HAP-1 (cell line): ENCODE data around the gene KCNE2.

Source experiments
- DNase-seq, 2 experiments: peaks; one replicate each; pipeline ENCODE4 v3.0.0-alpha.2; 2016 to 2020; ENCODE audit warnings: low spot score in 2 of 2
- H3K27me3 ChIP-seq: fragments of 250-450 bp; sonication (Bioruptor Pico); 2 replicates; pipeline ENCODE4 v1.5.1; 2020; ENCODE audit warnings: low read depth, mild to moderate bottlenecking, moderate library complexity
- H3K36me3 ChIP-seq: fragments of 250-450 bp; sonication (Bioruptor Pico); replicated peaks from 2 replicates; pipeline ENCODE4 v1.5.1; 2020; ENCODE audit warnings: mild to moderate bottlenecking
- H3K4me1 ChIP-seq: fragments of 250-450 bp; sonication (Bioruptor Pico); 2 replicates; pipeline ENCODE4 v1.5.1; 2020; ENCODE audit warnings: mild to moderate bottlenecking
- H3K4me3 ChIP-seq: fragments of 250-450 bp; sonication (Bioruptor Pico); 2 replicates; pipeline ENCODE4 v1.5.1; 2020; ENCODE audit warnings: mild to moderate bottlenecking, moderate library complexity
- H3K9me3 ChIP-seq: fragments of 250-450 bp; sonication (Bioruptor Pico); 2 replicates; pipeline ENCODE4 v1.5.1; 2020; ENCODE audit warnings: mild to moderate bottlenecking, moderate library complexity
- in situ Hi-C: fragments of 300-500 bp; cut with MboI; formaldehyde crosslinking; loops from 3 replicates; pipeline ENCODE4 v1.14.3; 2020; ENCODE audit warnings: low sequenced_read_pairs, inconsistent platforms, mixed read lengths

Gene KCNE2

GRCh38 chr21:34343347-34343746 is 20.5 kb upstream of the KCNE2 start:
- in situ Hi-C loops, result no loop called here
- Histone ChIP-seq H3K4me3 (no peak overlapping the region), H3K27me3 (no peaks in the 10 kb centered on the region), H3K36me3 (no peaks in the 10 kb centered on the region), H3K9me3 (no peaks in the 10 kb centered on the region), H3K4me1 (peaks cover 4% of the 10 kb centered on the region)
- DNase-seq, result no peak

GRCh38 chr21:34343838-34344381 is 19.9 kb upstream of the KCNE2 start:
- in situ Hi-C loops, result no loop called here
- no peaks in the 10 kb centered on the region for H3K9me3 ChIP-seq
- no peaks in the 10 kb centered on the region for H3K27me3 ChIP-seq
- DNase-seq, result no peak
- peaks cover 4% of the 10 kb centered on the region for H3K4me1 ChIP-seq
- no peak overlapping the region for H3K4me3 ChIP-seq
- H3K36me3 ChIP-seq, result no peaks in the 10 kb centered on the region

GRCh38 chr21:34344584-34344983 is 19.2 kb upstream of the KCNE2 start:
- H3K4me3 ChIP-seq, result no peak overlapping the region
- no peaks in the 10 kb centered on the region; the same call in 1 of the 2 replicates for H3K9me3 ChIP-seq
- no peaks in the 10 kb centered on the region for H3K27me3 ChIP-seq
- peaks cover 4% of the 10 kb centered on the region for H3K4me1 ChIP-seq
- in situ Hi-C loops, result no loop called here
- no peaks in the 10 kb centered on the region for H3K36me3 ChIP-seq
- DNase-seq, result no peak

GRCh38 chr21:34345091-34345871 is 18.5 kb upstream of the KCNE2 start:
- H3K4me3 ChIP-seq, result no peak overlapping the region
- DNase-seq, result no peak
- H3K36me3 ChIP-seq, result no peaks in the 10 kb centered on the region
- in situ Hi-C loops, result no loop called here
- no peaks in the 10 kb centered on the region for H3K27me3 ChIP-seq
- peaks cover 4% of the 10 kb centered on the region for H3K4me1 ChIP-seq
- H3K9me3 ChIP-seq, result no peaks in the 10 kb centered on the region; the same call in 1 of the 2 replicates

- Histone ChIP-seq H3K36me3 (no peaks in the 10 kb centered on the region), H3K4me3 (no peak overlapping the region), H3K27me3 (no peaks in the 10 kb centered on the region), H3K9me3 (no peaks in the 10 kb centered on the region; the same call in 1 of the 2 replicates), H3K4me1 (peaks cover 4% of the 10 kb centered on the region)
- in situ Hi-C loops, result no loop called here
- DNase-seq, result no peak
Observed at GRCh38 chr21:34345892-34346291, 17.9 kb upstream of the KCNE2 start.

GRCh38 chr21:34348890-34349519 is 14.8 kb upstream of the KCNE2 start:
- no peaks in the 10 kb centered on the region for H3K36me3 ChIP-seq
- no peaks in the 10 kb centered on the region; the same call in 1 of the 2 replicates for H3K9me3 ChIP-seq
- DNase-seq, result no peak
- H3K4me1 ChIP-seq, result peaks cover 4% of the 10 kb centered on the region
- no peak overlapping the region for H3K4me3 ChIP-seq
- in situ Hi-C loops, result no loop called here
- H3K27me3 ChIP-seq, result no peaks in the 10 kb centered on the region

- peaks cover 4% of the 10 kb centered on the region for H3K4me1 ChIP-seq
- no peaks in the 10 kb centered on the region for H3K27me3 ChIP-seq
- no peaks in the 10 kb centered on the region; the same call in 1 of the 2 replicates for H3K9me3 ChIP-seq
- H3K4me3 ChIP-seq, result no peak overlapping the region
- in situ Hi-C loops, result no loop called here
- H3K36me3 ChIP-seq, result no peaks in the 10 kb centered on the region
- peak; percentile 76 to 82 for DNase-seq
Observed at GRCh38 chr21:34351786-34352241, 12.0 kb upstream of the KCNE2 start.

GRCh38 chr21:34352556-34352955 is 11.2 kb upstream of the KCNE2 start:
- Histone ChIP-seq H3K27me3 (no peaks in the 10 kb centered on the region), H3K36me3 (no peaks in the 10 kb centered on the region), H3K4me1 (peaks cover 2% of the 10 kb centered on the region), H3K4me3 (no peak overlapping the region), H3K9me3 (no peaks in the 10 kb centered on the region; the same call in 1 of the 2 replicates)
- no peak for DNase-seq
- in situ Hi-C loops, result no loop called here

- Histone ChIP-seq H3K4me1 (no peaks in the 10 kb centered on the region), H3K9me3 (no peaks in the 10 kb centered on the region; the same call in none of the 2 replicates), H3K27me3 (no peaks in the 10 kb centered on the region), H3K4me3 (no peak overlapping the region), H3K36me3 (no peaks in the 10 kb centered on the region)
- in situ Hi-C loops, result no loop called here
- no peak for DNase-seq
Observed at GRCh38 chr21:34353182-34353581, 10.6 kb upstream of the KCNE2 start.

- Histone ChIP-seq H3K9me3 (no peaks in the 10 kb centered on the region; the same call in 1 of the 2 replicates), H3K36me3 (no peaks in the 10 kb centered on the region), H3K27me3 (no peaks in the 10 kb centered on the region), H3K4me3 (no peak overlapping the region), H3K4me1 (no peaks in the 10 kb centered on the region)
- peak in 1 of 2 experiments; percentile 0 for DNase-seq
- in situ Hi-C loops, result no loop called here
Observed at GRCh38 chr21:34354836-34355235, 9.0 kb upstream of the KCNE2 start.

GRCh38 chr21:34355570-34355969 is 8.2 kb upstream of the KCNE2 start:
- DNase-seq, result peak in 1 of 2 experiments; percentile 3
- Histone ChIP-seq H3K27me3 (0 out of 2 replicates have a peak, but pooled peaks cover 3% of the 10 kb centered on the region), H3K36me3 (no peaks in the 10 kb centered on the region), H3K4me3 (no peak overlapping the region), H3K9me3 (no peaks in the 10 kb centered on the region; the same call in 1 of the 2 replicates), H3K4me1 (no peaks in the 10 kb centered on the region)
- in situ Hi-C loops, result no loop called here

- 0 out of 2 replicates have a peak, but pooled peaks cover 3% of the 10 kb centered on the region for H3K27me3 ChIP-seq
- H3K9me3 ChIP-seq, result no peaks in the 10 kb centered on the region; the same call in 1 of the 2 replicates
- in situ Hi-C loops, result no loop called here
- no peaks in the 10 kb centered on the region for H3K36me3 ChIP-seq
- peaks cover 2% of the 10 kb centered on the region; the same call in 1 of the 2 replicates for H3K4me1 ChIP-seq
- H3K4me3 ChIP-seq, result no peak overlapping the region
- DNase-seq, result no peak
Observed at GRCh38 chr21:34357889-34358288, 5.9 kb upstream of the KCNE2 start.

- in situ Hi-C loops, result no loop called here
- Histone ChIP-seq H3K9me3 (no peaks in the 10 kb centered on the region; the same call in 1 of the 2 replicates), H3K4me3 (no peak overlapping the region), H3K27me3 (0 out of 2 replicates have a peak, but pooled peaks cover 3% of the 10 kb centered on the region), H3K4me1 (peaks cover 2% of the 10 kb centered on the region; the same call in 1 of the 2 replicates), H3K36me3 (no peaks in the 10 kb centered on the region)
- DNase-seq, result no peak
Observed at GRCh38 chr21:34358866-34359265, 4.9 kb upstream of the KCNE2 start.
